Medulla oblongata (tissue), 1 donor: ENCODE data around the gene FCSK.

Experiments
- DNase-seq: peaks from one replicate; pipeline ENCODE4 v3.0.0-alpha.2; 2015; ENCODE audit errors: extremely low spot score

FCSK gene

GRCh38 chr16:70453117-70453891, 1.1 kb upstream of the FCSK start:
- no peak for DNase-seq

- DNase-seq: peak; percentile 65
Observed at GRCh38 chr16:70453892-70454221, 538 bp upstream of the FCSK start.

GRCh38 chr16:70455910-70456309, 1.5 kb downstream of the FCSK start:
- DNase-seq: no peak

DNA sequence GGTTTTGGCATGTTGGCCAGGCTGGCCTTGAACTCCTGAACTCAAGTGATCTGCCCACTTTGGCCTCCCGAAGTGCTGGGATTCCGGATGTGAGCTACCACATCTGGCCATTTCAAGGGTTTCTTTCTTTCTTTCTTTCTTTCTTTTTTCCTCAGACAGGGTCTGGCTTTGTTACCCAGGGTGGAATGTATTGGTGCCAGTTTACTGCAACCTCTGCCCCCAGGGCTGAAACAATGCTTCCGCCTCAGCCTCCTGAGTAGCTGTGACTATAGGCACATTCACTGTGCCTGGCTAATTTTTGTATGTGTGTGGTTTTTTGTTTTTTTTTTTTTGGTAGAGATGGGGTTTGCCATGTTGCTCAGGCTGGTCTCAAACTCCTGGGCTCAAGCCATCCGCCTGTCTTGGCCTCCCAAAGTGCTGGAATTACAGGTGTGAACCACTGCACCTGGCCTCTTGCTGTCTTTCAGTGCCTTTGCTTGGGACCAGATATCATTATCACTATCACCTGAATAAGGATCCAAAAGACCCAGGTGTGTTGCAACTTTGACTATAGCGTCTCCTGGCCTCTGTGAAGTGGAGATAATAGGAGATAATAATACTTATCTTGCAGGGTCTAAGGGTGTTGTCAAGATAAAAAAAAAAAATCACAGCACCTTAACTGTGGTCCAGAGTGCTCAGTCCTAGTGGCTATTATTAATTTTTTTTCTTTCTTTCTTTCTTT, 3.2 kb downstream of the FCSK start:
- DNase-seq: no peak

- no peak for DNase-seq
Observed at GRCh38 chr16:70460737-70461261, 6.4 kb downstream of the FCSK start.

- no peak for DNase-seq
Observed at GRCh38 chr16:70463235-70463634, 8.8 kb downstream of the FCSK start.

DNA sequence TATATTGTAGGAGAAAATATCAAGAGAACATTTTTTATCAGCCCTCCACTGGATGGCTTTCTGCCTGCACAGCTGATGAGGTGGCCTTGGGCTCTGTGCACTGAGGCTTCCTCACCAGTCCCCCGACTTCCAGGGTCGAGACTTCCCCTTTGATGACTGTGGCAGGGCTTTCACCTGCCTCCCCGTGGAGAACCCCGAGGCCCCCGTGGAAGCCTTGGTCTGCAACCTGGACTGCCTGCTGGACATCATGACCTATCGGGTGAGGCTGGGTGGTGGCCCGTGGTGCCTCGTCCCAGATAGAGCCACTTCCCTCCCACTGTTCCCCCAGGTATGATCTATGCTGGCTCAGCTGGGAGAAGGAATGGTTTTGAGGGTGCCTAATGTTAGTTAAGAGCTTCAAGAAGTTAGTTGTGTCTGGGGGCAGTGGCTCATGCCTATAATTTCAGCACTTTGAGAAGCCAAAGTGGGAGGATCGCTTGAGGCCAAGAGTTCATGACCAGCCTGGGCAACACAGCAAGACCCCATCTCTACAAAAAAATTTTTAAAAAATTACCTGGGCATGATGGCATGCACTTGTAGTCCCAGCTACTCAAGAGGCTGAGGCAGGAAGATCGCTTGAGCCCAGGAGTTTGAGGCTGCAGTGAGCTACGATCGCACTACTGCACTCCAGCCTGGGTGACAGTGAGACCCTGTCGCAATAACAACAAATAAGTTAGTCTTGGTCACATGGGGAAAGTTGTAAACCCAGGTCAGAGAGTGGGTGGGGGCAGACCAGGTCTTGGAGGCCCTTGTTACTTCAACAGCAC, 11.8 kb downstream of the FCSK start:
- DNase-seq: no peak

DNA sequence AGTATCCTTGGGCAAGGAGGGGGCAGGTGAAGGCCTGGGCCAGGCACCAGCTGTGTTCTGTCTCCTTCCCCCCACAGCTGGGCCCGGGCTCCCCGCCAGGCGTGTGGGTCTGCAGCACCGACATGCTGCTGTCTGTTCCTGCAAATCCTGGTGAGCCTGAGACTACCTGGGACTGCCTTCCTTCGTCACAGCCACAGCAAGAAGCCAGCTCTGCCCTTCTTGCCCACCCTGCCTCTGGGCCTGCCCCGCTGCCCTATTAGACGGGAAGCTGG, 12.3 kb downstream of the FCSK start:
- DNase-seq: no peak

GRCh38 chr16:70467113-70467512, 12.7 kb downstream of the FCSK start:
- no peak for DNase-seq

DNA sequence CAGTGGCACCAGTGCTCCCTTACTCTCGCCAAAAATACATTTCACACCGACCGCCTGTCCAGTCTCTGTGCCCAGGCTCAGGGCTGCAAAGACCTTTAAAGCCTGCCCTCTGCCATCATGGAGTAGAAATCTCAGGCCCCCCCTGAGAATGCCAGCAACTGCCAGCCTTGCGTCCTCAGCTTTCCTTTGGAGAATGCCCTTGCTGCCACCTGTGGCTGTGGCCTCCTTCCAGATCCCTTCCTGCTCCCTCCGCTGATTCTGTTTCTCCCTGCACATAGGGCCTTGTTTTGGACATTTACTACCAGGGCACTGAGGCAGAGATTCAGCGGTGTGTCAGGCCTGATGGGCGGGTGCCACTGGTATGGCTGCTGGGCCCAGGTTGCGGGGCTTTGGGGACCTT, 13.2 kb downstream of the FCSK start:
- no peak for DNase-seq

- no peak for DNase-seq
Observed at GRCh38 chr16:70468776-70469525, 14.6 kb downstream of the FCSK start.

DNA sequence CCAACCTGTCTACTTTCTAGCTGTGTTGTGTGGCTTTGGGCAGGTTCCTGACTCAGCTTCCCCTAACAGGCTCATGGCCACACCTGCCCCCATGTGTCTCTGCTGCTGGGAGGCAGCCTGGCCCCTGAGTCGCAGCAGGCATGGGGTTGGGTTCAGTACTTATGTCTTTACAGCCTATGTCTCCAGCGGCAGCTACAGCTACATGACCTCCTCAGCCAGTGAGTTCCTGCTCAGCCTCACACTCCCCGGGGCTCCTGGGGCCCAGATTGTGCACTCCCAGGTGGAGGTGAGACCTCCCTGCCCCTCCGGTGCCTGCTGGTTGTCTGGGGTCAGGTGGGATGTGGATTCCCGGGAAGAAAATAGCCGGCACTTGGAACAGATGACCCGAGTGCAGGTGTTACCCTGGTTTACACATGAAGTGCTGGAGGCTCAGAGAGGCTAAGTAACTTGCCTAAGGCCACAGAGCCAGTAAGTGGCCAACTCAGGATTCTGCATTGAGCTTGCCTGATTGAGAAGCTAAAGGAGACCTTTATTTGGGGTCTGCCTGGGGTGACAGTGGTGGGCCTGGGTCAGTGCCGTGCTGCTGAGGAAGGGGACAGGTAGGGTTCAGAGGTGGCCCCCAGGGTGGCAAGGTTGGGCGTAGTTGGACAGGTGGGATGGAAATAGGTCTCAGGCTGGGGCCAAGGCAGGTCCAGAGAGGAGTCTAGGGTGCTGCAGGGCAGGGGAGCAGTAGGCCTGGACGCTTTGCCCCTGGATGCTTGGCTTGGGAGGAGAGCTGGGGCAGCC, 15.9 kb downstream of the FCSK start:
- no peak for DNase-seq

- DNase-seq: peak; percentile 28
Observed at GRCh38 chr16:70470927-70471341, 16.5 kb downstream of the FCSK start.

DNA sequence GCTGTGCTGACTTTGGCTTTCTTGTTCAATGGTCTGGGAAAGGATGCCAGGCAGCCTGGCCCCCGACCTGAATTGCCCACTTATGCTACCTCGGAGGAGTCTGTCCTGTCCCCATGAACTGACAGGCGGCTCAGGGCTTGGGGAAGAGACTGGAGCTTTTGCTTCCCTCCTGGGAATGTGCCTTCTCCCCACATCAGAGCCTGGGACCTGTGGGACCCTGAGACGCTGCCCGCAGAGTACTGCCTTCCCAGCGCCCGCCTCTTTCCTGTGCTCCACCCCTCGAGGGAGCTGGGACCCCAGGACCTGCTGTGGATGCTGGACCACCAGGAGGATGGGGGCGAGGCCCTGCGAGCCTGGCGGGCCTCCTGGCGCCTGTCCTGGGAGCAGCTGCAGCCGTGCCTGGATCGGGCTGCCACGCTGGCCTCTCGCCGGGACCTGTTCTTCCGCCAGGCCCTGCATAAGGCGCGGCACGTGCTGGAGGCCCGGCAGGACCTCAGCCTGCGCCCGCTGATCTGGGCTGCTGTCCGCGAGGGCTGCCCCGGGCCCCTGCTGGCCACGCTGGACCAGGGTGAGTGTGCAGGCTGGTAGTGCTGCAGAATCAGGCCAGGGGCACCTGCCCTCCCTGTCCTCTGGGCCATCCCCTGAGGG, 18.5 kb downstream of the FCSK start:
- DNase-seq: no peak

GRCh38 chr16:70473446-70474319, 19.3 kb downstream of the FCSK start:
- no peak for DNase-seq

- no peak for DNase-seq
Observed at GRCh38 chr16:70474320-70475053, 20.1 kb downstream of the FCSK start.

GRCh38 chr16:70475054-70475871, 20.9 kb downstream of the FCSK start:
- DNase-seq: no peak
